Measurements from ENCODE around the gene KRT79.

GRCh38 chr12:52788876-52789636 lies 45.1 kb downstream of the KRT79 start:
- TF ChIP-seq CTCF (IDR thresholded peaks at IDR 0.05; ENCODE audit: low read length) (no peak), EZH2 (IDR thresholded peaks at IDR 0.05; ENCODE audit: borderline replicate concordance, low read length) (no peak)

All from OCI-LY1 (cell line).